NCI-H2171 treated with DMSO at 0.1 percent for 48 hours (cell line): ENCODE measurements around the gene CNN2.
A peak's percentile ranks its signal among the peaks of the same experiment; 100 is the strongest.

Source experiments
- DNase-seq: peaks from one replicate; lab custom pipeline; 2025; lab: John Stamatoyannopoulos, UW

Gene CNN2

DNA sequence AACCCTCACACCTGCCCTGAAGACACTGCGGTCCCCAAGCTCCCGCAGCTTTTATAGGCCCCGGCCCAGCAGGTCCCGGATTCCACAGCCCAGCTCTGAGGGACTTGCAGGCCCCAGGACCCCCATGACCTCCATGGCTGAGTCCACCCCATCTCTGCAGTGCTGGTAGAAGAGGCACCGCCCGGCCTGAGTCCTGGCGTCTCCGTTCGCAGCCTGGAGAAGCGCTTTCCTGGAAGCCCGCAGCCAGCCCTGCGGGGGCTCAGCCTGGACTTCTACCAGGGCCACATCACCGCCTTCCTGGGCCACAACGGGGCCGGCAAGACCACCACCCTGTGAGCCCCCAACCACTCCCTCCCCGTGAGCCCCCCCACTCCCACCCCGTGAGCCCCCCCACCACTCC is 22.7 kb downstream of the CNN2 start:
- DNase-seq: no peak

DNA sequence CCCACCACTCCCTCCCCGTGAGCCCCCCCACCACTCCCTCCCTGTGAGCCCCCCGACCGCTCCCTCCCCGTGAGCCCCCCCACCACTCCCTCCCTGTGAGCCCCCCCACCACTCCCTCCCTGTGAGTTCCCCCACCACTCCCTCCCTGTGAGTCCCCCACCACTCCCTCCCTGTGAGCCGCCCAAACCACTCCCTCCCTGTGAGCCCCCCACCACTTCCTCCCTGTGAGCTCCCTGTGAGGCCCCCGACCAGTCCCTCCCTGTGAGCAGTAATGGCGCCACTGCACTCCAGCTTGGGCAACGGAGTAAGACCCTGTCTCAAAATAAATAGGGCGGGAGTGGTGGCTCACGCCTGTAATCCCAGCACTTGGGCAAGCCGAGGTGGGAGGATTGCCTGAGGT is 23.4 kb downstream of the CNN2 start:
- DNase-seq: no peak

DNA sequence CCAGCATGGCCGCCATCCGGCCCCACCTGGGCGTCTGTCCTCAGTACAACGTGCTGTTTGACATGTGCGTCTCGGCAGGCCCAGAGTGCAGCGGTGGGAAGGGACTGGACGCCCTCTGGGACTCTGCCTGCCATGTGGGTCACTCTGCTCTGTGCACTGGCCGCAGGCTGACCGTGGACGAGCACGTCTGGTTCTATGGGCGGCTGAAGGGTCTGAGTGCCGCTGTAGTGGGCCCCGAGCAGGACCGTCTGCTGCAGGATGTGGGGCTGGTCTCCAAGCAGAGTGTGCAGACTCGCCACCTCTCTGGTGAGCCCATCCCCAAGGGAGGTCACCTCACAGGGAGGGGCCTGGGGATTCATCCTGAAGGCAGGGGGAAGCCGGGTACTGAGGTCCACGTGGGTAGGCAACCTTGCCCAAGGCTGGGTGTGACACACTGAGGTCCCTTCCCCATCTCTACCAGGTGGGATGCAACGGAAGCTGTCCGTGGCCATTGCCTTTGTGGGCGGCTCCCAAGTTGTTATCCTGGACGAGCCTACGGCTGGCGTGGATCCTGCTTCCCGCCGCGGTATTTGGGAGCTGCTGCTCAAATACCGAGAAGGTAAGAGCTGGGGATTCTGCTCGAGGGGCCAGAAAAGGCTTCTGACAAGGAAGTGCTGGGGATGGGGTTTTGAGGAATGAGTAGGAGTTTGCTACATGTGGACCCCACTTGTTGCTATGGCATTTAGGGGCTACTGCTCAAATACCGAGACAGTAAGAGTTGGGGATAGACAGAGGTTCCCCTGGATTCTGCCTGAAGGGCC is 24.8 kb downstream of the CNN2 start:
- DNase-seq: no peak

DNA sequence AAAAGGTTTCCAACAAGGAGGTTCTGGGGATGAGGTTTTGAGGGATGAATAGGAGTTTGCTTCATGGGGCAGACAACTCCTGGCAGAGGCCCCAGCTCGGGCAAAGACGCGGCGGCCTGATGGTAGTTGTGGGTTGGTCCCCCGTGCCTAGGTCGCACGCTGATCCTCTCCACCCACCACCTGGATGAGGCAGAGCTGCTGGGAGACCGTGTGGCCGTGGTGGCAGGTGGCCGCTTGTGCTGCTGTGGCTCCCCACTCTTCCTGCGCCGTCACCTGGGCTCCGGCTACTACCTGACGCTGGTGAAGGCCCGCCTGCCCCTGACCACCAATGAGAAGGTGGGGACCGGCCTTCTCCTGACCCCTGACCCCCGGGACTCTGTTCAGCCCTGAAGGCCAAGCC is 25.4 kb downstream of the CNN2 start:
- DNase-seq: no peak

DNA sequence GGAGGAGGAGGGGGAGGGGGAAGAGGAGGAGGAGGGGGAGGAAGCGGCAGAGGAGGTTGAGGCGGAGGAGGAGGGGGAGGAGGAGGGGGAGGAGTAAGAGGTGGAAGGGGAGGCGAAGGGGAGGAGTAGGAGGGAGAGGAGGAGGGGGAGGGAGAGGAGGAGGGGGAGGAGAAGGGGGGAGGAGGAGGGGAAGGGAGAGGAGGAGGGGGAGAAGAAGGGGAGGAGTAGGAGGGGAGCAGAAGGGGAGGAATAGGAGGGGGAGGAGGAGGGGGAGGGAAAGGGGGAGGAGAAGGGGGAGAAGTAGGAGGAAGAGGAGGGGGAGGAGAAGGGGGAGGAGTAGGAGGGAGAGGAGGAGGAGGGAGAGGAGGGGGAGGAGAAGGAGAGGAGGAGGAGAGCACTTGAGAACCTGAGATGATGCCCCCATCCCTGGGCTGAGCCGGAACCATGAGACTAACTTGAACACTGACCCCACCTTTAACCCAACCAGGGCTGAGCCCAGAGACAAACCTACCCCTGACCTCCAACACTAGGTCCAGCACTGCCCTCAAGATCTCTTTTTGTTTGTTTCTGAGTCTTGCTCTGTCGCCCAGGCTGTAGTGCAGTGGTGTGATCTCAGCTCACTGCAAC is 26.1 kb downstream of the CNN2 start:
- no peak for DNase-seq

DNA sequence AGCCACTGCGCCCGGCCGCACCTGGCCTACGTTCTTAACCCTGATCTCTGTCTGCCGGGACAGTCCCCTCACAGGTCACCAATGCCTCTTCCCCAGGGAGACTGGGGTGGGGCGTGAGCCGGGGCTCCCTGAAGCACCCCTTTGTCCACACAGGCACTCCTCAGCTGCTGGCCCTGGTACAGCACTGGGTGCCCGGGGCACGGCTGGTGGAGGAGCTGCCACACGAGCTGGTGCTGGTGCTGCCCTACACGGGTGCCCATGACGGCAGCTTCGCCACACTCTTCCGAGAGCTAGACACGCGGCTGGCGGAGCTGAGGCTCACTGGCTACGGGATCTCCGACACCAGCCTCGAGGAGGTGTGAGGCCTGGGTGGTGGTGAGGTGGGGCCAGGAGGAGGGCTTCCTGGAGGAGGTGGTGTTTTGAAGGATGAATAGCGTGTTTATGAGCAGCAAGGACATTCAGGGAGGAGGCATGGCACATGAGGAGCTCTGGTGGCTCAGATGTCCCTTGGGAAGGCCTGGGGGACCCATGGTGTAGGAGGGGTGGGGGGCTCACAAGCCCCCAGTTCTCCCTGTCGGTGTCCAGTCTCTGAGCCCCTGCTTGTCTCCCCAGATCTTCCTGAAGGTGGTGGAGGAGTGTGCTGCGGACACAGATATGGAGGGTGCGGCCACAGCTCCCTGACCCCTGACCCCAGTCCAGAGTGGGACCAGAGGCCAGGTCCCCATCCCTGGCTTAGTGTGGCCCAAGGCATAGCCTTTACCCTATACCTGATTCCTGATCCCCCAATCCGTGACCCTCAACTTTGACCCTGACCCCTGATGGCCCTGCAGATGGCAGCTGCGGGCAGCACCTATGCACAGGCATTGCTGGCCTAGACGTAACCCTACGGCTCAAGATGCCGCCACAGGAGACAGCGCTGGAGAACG is 27.0 kb downstream of the CNN2 start:
- no peak for DNase-seq

DNA sequence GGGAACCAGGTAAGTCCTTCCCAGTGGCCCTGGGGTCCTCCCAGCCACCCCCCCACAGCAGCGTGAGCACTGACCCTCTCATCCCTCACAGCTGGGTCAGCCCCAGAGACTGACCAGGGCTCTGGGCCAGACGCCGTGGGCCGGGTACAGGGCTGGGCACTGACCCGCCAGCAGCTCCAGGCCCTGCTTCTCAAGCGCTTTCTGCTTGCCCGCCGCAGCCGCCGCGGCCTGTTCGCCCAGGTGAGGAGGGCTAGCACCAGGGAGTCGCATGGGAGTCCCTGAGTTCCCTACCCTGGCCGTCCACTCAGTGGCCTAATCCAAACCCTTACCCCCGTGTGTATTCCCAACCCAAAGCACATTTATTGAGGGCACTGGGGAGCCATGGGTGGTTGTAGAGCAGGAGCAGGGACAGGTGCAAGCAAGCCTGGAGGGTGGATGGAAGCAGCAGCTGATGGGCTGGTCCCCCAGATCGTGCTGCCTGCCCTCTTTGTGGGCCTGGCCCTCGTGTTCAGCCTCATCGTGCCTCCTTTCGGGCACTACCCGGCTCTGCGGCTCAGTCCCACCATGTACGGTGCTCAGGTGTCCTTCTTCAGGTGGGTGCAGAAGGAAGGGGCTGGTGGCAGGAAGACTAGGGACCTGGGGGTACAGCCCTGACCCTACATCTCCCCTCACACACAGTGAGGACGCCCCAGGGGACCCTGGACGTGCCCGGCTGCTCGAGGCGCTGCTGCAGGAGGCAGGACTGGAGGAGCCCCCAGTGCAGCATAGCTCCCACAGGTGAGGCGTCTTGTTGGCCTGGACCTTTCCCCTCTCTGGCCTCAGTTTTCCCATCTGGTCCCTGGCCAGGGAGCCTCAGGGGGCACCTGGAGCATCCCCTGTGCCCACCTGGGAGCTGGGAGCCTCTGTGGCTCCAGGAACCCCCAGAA is 28.0 kb downstream of the CNN2 start:
- no peak for DNase-seq

DNA sequence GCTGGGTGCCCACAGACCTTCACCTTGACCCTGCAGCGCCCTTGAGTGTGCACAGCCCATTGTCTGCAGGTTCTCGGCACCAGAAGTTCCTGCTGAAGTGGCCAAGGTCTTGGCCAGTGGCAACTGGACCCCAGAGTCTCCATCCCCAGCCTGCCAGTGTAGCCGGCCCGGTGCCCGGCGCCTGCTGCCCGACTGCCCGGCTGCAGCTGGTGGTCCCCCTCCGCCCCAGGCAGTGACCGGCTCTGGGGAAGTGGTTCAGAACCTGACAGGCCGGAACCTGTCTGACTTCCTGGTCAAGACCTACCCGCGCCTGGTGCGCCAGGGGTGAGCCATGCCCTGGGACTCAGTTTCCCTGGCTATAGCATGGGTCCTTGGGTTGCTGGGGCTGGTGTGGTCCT is 28.6 kb downstream of the CNN2 start:
- DNase-seq: no peak

DNA sequence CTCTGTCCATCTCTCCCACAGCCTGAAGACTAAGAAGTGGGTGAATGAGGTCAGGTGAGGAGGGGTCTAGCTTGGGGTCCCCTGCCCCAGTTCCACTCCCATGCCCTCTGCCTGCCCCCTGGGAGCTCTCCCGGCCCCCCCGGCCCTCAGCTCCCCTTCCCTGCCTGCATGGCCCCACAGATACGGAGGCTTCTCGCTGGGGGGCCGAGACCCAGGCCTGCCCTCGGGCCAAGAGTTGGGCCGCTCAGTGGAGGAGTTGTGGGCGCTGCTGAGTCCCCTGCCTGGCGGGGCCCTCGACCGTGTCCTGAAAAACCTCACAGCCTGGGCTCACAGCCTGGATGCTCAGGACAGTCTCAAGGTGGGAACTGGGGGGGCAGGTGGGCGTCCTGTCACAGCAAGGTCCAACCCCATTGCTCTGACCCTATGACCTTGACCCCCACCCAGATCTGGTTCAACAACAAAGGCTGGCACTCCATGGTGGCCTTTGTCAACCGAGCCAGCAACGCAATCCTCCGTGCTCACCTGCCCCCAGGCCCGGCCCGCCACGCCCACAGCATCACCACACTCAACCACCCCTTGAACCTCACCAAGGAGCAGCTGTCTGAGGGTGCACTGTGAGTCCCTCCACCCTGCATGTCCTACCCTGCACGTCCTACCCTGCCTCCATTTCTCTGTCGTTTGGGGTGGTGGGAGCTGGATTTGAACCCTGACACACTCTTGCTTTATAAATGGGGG is 29.6 kb downstream of the CNN2 start:
- no peak for DNase-seq

DNA sequence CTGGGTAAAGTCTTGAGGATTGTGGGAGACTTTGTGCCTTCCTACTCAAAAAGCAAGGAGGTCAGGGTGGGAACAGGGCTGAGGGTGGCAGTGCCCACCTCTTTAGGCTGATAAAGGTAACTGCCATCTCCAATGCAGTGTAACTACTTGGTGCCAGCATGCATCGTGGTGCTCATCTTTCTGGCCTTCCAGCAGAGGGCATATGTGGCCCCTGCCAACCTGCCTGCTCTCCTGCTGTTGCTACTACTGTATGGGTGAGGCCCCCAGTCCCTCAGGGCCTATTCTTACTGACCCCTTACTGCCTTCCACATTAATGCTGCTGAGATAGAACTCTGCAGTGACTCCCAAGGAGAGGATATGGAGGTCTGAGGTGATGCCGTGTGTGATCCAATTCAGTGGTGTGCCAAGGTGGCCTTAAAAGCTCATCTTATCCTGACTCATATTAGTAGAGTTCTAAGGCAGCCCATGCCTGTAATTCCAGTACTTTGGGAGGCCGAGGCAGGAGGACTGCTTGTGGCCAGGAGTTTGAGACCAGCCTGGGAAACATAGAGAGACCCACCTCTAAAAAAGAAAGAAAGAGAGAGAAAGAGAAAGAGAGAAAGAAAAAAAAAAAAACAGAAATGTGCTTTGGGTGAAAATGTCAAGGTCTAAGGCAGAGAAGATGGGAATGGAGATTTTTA is 30.9 kb downstream of the CNN2 start:
- DNase-seq: peak; percentile 56

DNA sequence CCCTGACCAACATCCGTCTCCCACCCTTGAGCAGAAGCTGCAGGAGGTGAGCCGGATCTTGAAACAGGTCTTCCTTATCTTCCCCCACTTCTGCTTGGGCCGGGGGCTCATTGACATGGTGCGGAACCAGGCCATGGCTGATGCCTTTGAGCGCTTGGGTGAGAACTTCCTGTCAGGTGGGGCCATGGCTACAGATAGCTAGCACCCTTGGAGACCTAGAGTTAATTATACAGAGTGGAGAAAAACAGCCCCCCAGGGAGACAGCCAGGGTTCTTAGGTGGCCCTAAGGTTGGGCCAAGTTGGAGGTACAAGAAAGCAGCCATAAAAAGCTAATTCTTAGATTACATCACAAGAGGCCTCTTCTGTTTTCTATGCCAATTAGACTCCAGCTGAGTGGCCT is 31.7 kb downstream of the CNN2 start:
- no peak for DNase-seq

DNA sequence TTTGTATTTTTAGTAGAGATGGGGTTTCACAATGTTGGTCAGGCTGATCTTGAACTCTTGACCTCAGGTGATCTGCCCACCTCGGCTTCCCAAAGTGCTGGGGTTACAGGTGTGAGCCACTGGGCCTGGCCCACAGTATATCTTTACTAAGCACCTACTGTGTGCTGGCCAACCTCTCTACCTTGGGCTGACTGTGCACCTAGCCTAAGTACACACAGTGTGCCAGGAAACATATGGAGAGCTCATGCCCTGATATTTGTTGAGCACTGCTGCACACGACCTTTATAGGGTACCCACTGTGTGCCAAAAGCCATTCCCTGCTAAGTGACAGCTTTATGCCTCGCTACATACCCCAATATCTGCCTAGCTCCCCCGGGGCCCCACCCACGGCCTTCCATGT is 34.3 kb downstream of the CNN2 start:
- no peak for DNase-seq

DNA sequence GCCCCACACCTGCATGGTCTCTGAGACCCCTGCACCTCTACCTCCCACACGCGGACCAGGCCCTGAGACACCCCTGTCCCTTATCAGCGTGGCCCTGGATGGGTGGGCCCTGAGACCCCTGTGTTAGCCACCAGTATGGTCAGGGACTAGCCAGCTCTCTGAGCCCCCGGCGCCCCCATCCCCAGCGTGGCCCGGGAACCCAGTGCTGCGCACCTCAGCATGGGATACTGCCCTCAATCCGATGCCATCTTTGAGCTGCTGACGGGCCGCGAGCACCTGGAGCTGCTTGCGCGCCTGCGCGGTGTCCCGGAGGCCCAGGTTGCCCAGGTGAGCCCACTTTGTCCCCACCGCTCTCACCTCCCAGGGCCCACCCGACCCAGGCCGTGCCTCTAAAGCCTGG is 35.6 kb downstream of the CNN2 start:
- no peak for DNase-seq

DNA sequence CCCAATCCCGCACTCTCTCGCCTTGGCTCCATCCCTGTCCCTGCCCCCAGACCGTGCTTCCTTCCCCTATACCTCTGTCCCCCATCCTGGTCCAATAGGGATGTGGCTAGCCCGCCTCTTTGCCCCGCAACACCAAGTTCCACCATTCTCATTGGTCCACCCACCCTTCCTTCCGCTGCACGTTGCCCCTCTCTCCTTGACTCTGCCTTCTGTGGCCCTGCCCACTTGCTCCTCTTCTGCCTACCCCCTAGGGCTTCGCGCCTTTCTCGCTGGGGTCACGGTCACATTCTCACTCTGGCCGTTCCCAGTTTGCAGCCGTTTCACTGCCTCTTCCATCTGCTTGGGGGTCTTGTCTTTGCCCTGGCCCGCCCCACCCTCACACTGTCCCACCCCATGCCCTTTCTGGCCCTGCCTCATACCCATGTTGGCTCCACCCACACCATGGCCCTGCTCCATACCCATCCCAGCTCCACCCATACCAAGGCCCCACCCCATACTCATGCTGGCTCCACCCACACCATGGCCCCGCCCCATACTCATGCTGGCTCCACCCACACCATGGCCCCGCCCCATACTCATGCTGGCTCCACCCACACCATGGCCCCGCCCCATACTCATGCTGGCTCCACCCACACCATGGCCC is 36.1 kb downstream of the CNN2 start:
- DNase-seq: no peak

DNA sequence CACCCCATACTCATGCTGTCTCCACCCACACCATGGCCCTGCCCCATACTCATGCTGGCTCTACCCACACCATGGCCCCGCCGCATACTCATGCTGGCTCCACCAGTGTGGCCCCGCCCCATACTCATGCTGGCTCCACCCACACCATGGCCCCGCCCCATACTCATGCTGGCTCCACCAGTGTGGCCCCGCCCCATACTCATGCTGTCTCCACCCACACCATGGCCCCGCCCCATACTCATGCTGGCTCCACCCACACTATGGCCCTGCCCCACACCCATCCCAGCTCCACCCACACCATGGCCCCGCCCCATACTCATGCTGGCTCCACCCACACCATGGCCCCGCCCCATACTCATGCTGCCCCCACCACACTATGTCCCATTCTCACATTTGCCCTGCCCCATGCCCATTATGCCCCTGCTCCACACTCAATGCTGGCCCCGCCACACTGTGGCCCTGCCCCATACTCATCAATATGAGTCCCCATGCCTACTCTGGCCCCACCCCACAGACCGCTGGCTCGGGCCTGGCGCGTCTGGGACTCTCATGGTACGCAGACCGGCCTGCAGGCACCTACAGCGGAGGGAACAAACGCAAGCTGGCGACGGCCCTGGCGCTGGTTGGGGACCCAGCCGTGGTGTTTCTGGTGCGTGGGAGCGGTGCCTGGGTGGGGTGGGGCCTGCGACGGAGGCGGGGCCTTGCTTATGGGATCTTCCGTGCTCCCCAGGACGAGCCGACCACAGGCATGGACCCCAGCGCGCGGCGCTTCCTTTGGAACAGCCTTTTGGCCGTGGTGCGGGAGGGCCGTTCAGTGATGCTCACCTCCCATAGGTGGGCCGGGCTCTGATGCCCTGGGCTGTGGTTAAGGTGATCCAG is 36.9 kb downstream of the CNN2 start:
- DNase-seq: no peak

DNA sequence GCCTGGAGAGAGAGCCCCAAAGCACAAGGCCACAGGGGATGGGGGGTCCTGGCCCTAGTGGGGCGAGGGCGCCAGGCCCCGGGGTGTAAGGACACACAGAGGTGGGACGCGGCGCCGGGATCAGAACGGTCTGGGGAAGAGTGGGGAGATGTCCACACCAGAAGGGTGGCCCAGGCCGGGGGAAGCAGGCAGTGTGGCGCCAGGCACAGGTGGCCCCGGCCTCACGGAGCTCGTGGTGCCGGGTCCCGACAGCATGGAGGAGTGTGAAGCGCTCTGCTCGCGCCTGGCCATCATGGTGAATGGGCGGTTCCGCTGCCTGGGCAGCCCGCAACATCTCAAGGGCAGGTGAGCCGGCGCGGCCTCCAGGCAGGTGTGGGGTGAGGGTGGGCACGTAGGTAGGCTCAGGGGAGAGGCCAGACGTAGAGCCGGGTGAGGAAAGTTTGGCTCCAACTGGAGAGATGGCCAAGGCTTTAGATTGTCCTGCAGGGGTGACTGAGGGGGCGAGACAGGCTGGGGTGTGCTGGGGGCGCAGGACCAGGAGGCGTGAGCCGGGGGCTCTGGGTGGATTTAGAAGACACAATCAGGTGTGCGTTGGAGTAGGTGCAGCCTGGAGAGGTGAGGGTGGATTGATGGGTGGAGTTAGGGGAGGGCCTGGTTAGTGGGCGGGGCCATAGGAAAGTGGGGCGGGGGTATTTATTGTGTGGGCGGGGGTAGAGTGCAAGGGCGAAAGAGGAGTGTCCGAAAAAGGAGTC is 37.7 kb downstream of the CNN2 start:
- DNase-seq: no peak

DNA sequence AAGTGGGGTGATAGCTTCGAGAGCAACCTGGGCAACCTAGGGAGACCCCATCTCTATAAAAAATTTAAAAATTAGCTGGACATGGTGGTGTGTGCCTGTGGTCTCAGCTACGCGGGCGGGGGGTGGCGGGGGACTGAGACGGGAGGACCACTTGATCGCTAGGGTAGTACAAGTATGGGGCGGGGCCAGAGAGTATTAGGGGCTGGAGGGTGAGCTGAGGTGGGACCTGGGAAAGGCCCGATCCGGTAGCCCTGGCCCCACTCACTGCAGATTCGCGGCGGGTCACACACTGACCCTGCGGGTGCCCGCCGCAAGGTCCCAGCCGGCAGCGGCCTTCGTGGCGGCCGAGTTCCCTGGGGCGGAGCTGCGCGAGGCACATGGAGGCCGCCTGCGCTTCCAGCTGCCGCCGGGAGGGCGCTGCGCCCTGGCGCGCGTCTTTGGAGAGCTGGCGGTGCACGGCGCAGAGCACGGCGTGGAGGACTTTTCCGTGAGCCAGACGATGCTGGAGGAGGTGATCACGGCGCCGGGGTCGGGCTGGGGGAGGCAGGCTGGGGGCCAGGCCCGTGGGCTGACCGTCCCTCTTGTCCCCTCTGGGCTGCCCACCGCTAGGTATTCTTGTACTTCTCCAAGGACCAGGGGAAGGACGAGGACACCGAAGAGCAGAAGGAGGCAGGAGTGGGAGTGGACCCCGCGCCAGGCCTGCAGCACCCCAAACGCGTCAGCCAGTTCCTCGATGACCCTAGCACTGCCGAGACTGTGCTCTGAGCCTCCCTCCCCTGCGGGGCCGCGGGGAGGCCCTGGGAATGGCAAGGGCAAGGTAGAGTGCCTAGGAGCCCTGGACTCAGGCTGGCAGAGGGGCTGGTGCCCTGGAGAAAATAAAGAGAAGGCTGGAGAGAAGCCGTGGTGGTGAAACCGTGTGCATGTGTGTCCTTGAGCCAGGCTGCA is 38.5 kb downstream of the CNN2 start:
- DNase-seq: peak; percentile 38
